ENCODE data around the gene PDILT.

The PDILT gene

DNA sequence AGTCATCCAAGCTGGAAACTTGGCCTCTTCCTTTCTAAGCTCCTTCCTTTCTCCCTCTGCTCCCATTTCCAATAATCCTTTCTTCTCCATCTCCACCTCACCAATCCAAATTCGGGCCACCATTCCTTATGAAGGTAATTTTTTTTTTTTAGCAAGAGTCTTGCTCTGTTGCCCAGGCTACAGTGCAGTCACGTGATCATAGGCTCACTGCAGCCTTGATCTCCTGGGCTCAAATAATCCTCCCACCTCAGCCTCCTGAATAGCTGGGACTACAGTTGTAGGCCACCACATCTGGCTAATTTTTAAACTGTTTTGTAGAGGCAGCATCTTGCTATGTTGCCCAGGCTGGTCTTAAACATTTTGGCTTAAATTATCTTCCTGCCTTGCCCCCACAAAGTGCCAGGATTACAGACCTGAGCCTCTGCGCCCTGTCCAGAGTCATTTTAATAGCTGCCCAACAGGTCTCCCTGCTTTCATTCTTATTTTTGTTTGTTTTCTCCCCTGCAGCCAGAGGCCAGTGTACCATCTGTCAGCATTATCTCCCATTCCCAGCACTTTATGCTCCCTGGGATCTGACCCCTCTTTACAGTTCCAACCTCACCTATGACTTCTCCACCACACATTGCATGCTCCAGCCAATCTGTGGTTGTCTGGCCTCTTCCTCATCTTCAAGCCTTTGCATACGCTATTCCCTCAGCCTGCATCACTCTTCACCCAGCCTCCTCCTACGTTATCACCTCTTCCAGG is 75.0 kb downstream of the PDILT start:
- TF ChIP-seq, protein P1, sequence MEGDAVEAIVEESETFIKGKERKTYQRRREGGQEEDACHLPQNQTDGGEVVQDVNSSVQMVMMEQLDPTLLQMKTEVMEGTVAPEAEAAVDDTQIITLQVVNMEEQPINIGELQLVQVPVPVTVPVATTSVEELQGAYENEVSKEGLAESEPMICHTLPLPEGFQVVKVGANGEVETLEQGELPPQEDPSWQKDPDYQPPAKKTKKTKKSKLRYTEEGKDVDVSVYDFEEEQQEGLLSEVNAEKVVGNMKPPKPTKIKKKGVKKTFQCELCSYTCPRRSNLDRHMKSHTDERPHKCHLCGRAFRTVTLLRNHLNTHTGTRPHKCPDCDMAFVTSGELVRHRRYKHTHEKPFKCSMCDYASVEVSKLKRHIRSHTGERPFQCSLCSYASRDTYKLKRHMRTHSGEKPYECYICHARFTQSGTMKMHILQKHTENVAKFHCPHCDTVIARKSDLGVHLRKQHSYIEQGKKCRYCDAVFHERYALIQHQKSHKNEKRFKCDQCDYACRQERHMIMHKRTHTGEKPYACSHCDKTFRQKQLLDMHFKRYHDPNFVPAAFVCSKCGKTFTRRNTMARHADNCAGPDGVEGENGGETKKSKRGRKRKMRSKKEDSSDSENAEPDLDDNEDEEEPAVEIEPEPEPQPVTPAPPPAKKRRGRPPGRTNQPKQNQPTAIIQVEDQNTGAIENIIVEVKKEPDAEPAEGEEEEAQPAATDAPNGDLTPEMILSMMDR (IDR thresholded peaks at IDR 0.05; ENCODE audit: control extremely low read depth, extremely low read depth, low read depth, missing control alignments) = no peak
- ChIA-PET POLR2A (no interaction called here), CTCF (no interaction called here)
- DNase-seq (ENCODE audit: extremely low spot score) = no peak

DNA sequence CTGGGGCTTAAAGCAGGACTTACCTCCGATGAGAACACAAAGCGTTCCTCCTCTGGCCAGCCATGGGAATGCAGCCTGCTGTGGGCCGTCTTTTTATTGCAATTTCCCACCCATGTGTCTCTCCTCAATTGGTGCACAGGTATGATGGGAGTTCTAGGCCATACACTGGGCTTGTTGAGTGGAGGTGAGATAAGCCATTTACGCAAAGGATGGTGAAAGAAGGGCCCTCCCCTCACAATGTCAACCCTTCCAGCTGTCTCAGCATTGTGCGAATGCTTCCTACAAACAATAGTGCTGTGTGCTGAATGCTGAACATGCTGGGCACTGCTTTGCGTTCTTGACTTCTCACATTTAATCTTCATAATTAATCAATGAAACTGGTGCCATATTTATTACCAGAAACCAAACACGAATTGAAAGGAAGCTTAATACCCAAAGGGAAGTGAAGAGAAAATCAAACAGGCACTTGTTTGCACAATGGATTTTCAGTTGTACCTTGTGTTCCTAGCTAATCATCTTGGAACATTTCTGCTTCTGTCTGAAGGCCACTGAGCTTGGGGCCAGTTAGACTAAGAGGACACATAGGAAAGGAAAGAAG is 77.0 kb downstream of the PDILT start, which contains the start of gene GP2:
GP2 (minus strand) TSS at position 70 of the 598 bp plus-strand sequence. CDS start 1,082 bp downstream, outside the sequence.
- POLR2A ChIA-PET = no interaction called here
- TF ChIP-seq, protein P1 (IDR thresholded peaks at IDR 0.05; ENCODE audit: control extremely low read depth, extremely low read depth, low read depth, missing control alignments) = no peak
- no peak for DNase-seq (ENCODE audit: extremely low spot score)
- CTCF ChIA-PET = no interaction called here

DNA sequence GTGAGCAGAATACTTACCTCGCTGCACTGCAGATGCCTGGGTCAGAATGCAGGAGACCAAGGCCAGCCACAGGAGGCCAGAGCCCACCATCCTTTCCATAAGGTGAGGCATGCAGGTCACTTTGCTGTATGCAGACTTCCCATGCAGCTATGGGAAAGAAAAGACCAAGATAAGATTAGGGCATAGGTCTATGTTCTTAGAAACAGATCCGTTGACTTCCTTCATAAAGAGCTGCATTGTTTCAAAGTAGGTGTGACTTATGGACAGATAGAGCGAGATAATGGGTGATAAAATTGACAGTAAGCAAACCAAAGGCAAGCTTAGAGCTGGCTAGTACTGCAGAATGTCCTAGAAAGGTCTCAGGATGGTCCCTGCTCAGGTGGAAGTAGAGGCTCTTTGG is 78.2 kb downstream of the PDILT start:
- ChIA-PET POLR2A (no interaction called here), CTCF (interaction anchor here (1.3 kb wide), 1 partner anchor 26 kb away, joined by 3 read pairs; no protein-coding TSS in a partner anchor)
- TF ChIP-seq, protein P1 (IDR thresholded peaks at IDR 0.05; ENCODE audit: control extremely low read depth, extremely low read depth, low read depth, missing control alignments) = no peak
- DNase-seq (ENCODE audit: extremely low spot score) = no peak

DNA sequence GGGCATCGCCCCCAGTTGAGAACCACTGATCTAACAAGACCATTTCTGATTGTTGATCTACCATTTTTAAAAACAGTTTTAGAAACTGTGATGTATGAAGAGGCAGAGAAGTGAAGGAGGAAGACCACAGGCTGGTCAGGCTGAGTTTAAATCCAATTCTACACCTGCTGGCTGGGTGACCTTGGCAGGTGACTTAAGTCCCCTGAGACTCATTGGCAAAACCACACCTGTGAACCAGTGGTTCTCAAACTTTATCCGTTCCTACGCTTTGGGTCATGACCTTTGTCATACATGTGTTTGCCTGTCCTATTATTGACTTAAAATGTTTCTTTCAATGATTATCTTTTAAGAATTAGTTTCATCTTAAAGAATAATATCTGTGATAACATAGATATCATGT is 79.5 kb downstream of the PDILT start:
- DNase-seq (ENCODE audit: extremely low spot score) = no peak
- ChIA-PET POLR2A (no interaction called here), CTCF (interaction anchor here (1.3 kb wide), 1 partner anchor 25 kb away, joined by 3 read pairs; no protein-coding TSS in a partner anchor)
- TF ChIP-seq, protein P1 (IDR thresholded peaks at IDR 0.05; ENCODE audit: control extremely low read depth, extremely low read depth, low read depth, missing control alignments) = no peak

DNA sequence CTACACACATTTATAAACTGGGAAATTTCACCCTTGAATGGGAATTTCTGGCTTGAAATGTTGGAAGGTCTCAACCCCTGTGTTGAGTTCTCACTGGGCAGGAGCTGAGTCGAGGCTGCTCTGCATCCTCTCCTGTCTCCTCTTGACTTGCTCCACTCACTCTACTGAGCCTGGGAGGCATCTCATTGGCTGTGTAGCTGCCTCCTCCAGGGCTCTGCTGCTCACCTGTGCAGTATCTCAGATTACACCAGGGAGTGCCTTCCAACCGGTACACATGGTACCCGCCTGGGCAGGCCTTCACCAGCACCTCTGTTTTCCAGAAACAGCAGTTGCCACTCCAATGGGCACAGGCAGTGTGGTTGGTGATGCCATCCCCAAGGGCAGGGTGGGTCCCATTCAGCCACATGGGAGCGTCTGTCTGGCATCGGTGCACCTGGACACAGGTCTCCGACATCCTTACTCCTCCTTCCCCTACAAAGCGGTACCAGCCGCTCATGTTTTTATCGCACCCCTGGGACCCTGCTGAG is 80.9 kb downstream of the PDILT start:
- DNase-seq (ENCODE audit: extremely low spot score) = no peak
- ChIA-PET POLR2A (no interaction called here), CTCF (interaction anchor here (1.3 kb wide), 2 partner anchors 16 to 24 kb away, joined by 3 to 4 read pairs; no protein-coding TSS in a partner anchor)
- TF ChIP-seq, protein P1 (IDR thresholded peaks at IDR 0.05; ENCODE audit: control extremely low read depth, extremely low read depth, low read depth, missing control alignments) = no peak

DNA sequence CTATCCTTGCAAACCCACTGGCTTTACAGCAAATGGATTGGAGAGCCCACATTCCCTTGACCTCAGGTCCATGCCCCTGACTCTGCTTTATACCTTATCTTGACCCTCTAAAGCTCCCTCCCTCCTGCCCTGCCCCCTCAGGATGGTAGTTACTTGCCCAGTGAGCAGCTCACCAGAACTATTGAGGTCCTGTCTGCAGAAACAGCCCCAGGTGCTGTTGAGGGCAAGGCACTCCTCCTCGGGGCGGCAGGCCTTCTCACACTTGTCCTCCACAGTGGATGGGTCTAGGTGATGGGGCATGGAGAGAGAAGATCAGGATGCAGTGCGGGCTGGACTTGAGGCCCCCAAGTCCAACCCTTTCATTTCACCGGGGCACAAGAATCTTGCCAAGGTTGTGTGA is 81.8 kb downstream of the PDILT start:
- POLR2A ChIA-PET = no interaction called here
- CTCF ChIA-PET = interaction anchor here (1.3 kb wide), 1 partner anchor 23 kb away, joined by 4 read pairs; no protein-coding TSS in a partner anchor
- DNase-seq (ENCODE audit: extremely low spot score) = no peak
- TF ChIP-seq, protein P1 (IDR thresholded peaks at IDR 0.05; ENCODE audit: control extremely low read depth, extremely low read depth, low read depth, missing control alignments) = no peak
